GM12873 (cell line): Measurements from ENCODE around the gene CHMP1A.

Experiments used
- CTCF ChIP-seq: IDR thresholded peaks from 2 replicates; pipeline ENCODE4 v1.5.1; 2012; ENCODE audit warnings: low read depth, mild to moderate bottlenecking, moderate library complexity, low read length, control low read depth; ENCODE audit not compliant: insufficient read depth; ENCODE audit errors: missing control alignments

CHMP1A gene

GRCh38 chr16:89606006-89606405 is 51.5 kb downstream of the CHMP1A start:
- TF ChIP-seq CTCF: no peak

- TF ChIP-seq CTCF: no peak
These were observed 52.1 kb downstream of the CHMP1A start for GRCh38 chr16:89605186-89605970.

GRCh38 chr16:89604764-89605163 is 52.7 kb downstream of the CHMP1A start:
- no peak for TF ChIP-seq CTCF

GRCh38 chr16:89602952-89603590 is 54.4 kb downstream of the CHMP1A start:
- no peak for TF ChIP-seq CTCF

- TF ChIP-seq CTCF: no peak
These were observed 55.1 kb downstream of the CHMP1A start for GRCh38 chr16:89602273-89602951.

GRCh38 chr16:89601906-89602272 is 55.6 kb downstream of the CHMP1A start:
- no peak for TF ChIP-seq CTCF

GRCh38 chr16:89600956-89601355 is 56.6 kb downstream of the CHMP1A start:
- TF ChIP-seq CTCF: no peak
